ENCODE results near the gene AGAP2.
A peak's percentile ranks its signal among the peaks of the same experiment; 100 is the strongest.
"Not testable (repeated sequence)": the region's sequence is repeated elsewhere in the genome, so short reads cannot be mapped to it uniquely, and the experiment has no call there.

AGAP2 gene

DNA sequence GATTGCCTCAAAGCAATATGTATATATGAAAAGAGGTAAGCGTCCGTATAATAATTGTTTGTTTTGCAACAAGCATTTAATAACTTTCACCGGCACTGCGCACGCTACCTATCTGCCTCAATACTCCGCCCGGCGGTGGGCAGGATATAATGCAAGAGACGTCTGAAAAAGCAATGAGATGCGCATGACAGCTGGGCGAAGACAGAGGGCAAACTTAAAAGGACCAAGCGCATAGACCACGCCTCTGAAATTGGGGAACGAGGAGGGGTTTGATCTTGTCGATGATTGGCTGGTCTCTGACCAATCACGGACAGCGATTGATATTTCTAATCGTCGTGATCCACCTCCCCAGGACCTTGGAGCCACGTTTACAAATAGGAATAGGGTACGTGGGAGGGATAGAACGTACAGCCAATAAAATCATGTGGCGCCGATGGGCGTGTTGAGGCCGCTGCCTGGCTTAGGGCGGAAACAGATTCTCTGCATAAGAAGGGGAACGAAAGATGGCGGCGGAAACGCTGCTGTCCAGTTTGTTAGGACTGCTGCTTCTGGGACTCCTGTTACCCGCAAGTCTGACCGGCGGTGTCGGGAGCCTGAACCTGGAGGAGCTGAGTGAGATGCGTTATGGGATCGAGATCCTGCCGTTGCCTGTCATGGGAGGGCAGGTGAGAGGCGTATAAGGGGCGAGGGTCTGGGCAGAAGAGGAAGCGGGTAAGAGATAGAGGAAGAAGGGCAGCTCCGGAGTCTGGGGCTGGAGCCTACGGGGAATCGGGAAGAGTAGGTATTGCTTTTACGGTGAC is 44.7 kb downstream of the AGAP2 start, which contains the start of gene OS9:
OS9 (plus strand) TSS at position 474 of the 800 bp plus-strand sequence; CDS start at position 504, 30 bp downstream.
- Mint-ChIP-seq H3K27ac (no peak within 1 kb of the TSS), H3K9me3 (peaks cover 26% of the 10 kb centered on the region), H3K27me3 (ENCODE audit: low read depth, poor library complexity) (peaks cover 32% of the 10 kb centered on the region), H3K4me3 (no peak within 1 kb of the TSS), H3K36me3 (ENCODE audit: low read depth) (peaks cover 32% of the 10 kb centered on the region), H3K4me1 (no peaks in the 10 kb centered on the region)
- DNase-seq = peak; percentile 90
- peak; percentile 60 for TF ChIP-seq CTCF (IDR thresholded peaks at IDR 0.05)

GRCh38 chr12:57693317-57693658 is 45.3 kb downstream of the AGAP2 start:
- H3K27ac Mint-ChIP-seq = no peak overlapping the region
- no peak overlapping the region for H3K4me3 Mint-ChIP-seq
- TF ChIP-seq CTCF (IDR thresholded peaks at IDR 0.05) = no peak
- peaks cover 27% of the 10 kb centered on the region for H3K36me3 Mint-ChIP-seq (ENCODE audit: low read depth)
- H3K9me3 Mint-ChIP-seq = peaks cover 32% of the 10 kb centered on the region
- H3K4me1 Mint-ChIP-seq = no peaks in the 10 kb centered on the region
- peaks cover 38% of the 10 kb centered on the region for H3K27me3 Mint-ChIP-seq (ENCODE audit: low read depth, poor library complexity)
- no peak for DNase-seq

DNA sequence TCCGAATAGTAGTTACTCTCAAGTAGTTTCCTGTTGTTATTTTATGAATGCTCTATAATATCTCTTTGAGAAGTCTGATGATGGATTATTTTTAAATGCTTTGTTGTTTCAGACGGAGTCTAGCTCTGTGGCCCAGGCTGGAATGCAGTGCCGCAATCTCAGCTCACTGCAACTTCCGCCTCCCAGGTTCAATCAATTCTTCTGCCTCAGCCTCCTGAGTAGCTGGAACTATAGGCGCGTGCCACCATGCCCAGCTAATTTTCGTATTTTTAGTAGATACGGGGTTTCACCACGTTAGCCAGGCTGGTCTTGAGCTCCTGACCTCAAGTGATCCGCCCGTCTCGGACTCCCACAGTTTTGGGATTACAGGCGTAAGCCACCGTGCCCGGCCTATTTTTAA is 46.0 kb downstream of the AGAP2 start:
- H3K36me3 Mint-ChIP-seq (ENCODE audit: low read depth) = peaks cover 19% of the 10 kb centered on the region
- H3K27ac Mint-ChIP-seq = no peak overlapping the region
- H3K4me1 Mint-ChIP-seq = no peaks in the 10 kb centered on the region
- peaks cover 43% of the 10 kb centered on the region for H3K27me3 Mint-ChIP-seq (ENCODE audit: low read depth, poor library complexity)
- TF ChIP-seq CTCF (IDR thresholded peaks at IDR 0.05) = no peak
- no peak for DNase-seq
- no peak overlapping the region for H3K4me3 Mint-ChIP-seq
- H3K9me3 Mint-ChIP-seq = peaks cover 32% of the 10 kb centered on the region

DNA sequence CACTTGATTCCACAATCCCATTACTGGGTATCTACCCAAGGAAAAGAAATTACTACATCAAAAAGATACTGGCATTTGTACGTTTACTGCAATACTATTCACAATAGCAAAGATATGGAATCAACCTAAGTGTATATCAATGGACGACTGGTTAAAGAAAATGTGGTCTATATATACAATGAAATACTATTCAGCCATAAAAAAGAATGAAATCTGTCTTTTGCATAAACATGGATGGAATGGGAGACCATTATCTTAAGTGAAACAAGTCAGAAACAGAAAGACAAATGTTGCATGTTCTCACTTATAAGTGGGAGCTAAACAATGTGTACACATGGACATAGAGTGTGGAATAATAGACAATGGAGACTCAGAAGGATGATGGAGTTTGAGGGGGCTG is 49.6 kb downstream of the AGAP2 start:
- TF ChIP-seq CTCF (IDR thresholded peaks at IDR 0.05) = no peak
- Mint-ChIP-seq H3K36me3 (ENCODE audit: low read depth) (no peaks in the 10 kb centered on the region), H3K4me1 (no peaks in the 10 kb centered on the region), H3K4me3 (no peak overlapping the region), H3K27me3 (ENCODE audit: low read depth, poor library complexity) (peaks cover 79% of the 10 kb centered on the region), H3K27ac (no peak overlapping the region), H3K9me3 (peaks cover 36% of the 10 kb centered on the region)
- no peak for DNase-seq

- Mint-ChIP-seq H3K27me3 (ENCODE audit: low read depth, poor library complexity) (peaks cover 86% of the 10 kb centered on the region), H3K4me3 (no peak overlapping the region), H3K4me1 (no peaks in the 10 kb centered on the region), H3K27ac (no peak overlapping the region), H3K9me3 (peaks cover 36% of the 10 kb centered on the region), H3K36me3 (ENCODE audit: low read depth) (no peaks in the 10 kb centered on the region)
- no peak for TF ChIP-seq CTCF (IDR thresholded peaks at IDR 0.05)
- no peak for DNase-seq
These were observed 50.7 kb downstream of the AGAP2 start for GRCh38 chr12:57687862-57688261.

- no peak for TF ChIP-seq CTCF (IDR thresholded peaks at IDR 0.05)
- H3K27me3 Mint-ChIP-seq (ENCODE audit: low read depth, poor library complexity) = peaks cover 46% of the 10 kb centered on the region
- no peak overlapping the region for H3K4me3 Mint-ChIP-seq
- H3K36me3 Mint-ChIP-seq (ENCODE audit: low read depth) = no peaks in the 10 kb centered on the region
- H3K4me1 Mint-ChIP-seq = no peaks in the 10 kb centered on the region
- no peak for DNase-seq
- H3K27ac Mint-ChIP-seq = no peak overlapping the region
- peaks cover 18% of the 10 kb centered on the region for H3K9me3 Mint-ChIP-seq
These were observed 58.8 kb downstream of the AGAP2 start for GRCh38 chr12:57679697-57680096.

DNA sequence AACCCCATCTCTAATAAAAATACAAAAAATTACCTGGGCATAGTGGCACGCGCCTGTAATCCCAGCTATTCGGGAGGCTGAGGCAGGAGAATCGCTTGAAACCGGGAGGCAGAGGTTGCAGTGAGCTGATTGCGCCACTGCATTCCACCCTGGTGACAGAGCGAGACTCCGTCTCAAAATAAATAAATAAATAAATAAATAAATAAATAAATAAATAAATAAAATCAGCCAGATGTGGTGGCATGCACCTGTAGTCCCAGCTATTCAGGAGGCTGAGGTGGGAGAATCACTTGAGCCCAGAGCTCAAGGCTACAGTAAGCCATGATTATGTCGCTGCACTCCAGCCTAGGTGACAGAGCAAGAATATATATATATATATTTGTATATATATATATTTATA is 60.6 kb downstream of the AGAP2 start:
- Mint-ChIP-seq H3K27me3 (ENCODE audit: low read depth, poor library complexity) (peaks cover 35% of the 10 kb centered on the region), H3K9me3 (peaks cover 18% of the 10 kb centered on the region)
- H3K27ac Mint-ChIP-seq; H3K4me1 Mint-ChIP-seq; H3K36me3 Mint-ChIP-seq (ENCODE audit: low read depth); DNase-seq; H3K4me3 Mint-ChIP-seq: not testable (repeated sequence)

Data from nephron progenitor cell (in vitro differentiated cells).